Renal cortex interstitium (tissue), 11 donors: Measurements from ENCODE around the gene CNTN5. TPM values are rescaled to one million over a fixed set of nuclear protein-coding genes. Genes with fewer than 3 reads are reported as not detected.

Source experiments
- DNase-seq, 11 donors: peaks; one replicate each; pipeline ENCODE4 v3.0.0-alpha.2; 2013; ENCODE audit warnings: low read depth in 9 of 11, low spot score in 4 of 11; ENCODE audit errors: extremely low read depth in 1 of 11
- polyA plus RNA-seq, 3 donors: library from polyadenylated mRNA; unstranded; fragments of 120-200 nt; gene quantifications; one replicate each; pipeline ENCODE4 v1.2.1, GENCODE V29; 2013; ENCODE audit not compliant: insufficient read length in 3 of 3

CNTN5 gene
- polyA plus RNA-seq, 3 donors = 19.5 to 24.5 (median 20.4) TPM

- DNase-seq = no peak
Observed at GRCh38 chr11:100367892-100368291, 1347.1 kb downstream of the CNTN5 start.

GRCh38 chr11:100383357-100383865 lies 1362.7 kb downstream of the CNTN5 start:
- DNase-seq = no peak

GRCh38 chr11:100396266-100396665 lies 1375.5 kb downstream of the CNTN5 start:
- DNase-seq = peak in 4 of 11 donors; percentile 4 to 23 (median 12)

GRCh38 chr11:100397401-100397800 lies 1376.7 kb downstream of the CNTN5 start:
- no peak for DNase-seq

GRCh38 chr11:100403816-100404215 lies 1383.1 kb downstream of the CNTN5 start:
- DNase-seq = no peak

GRCh38 chr11:100404907-100405306 lies 1384.2 kb downstream of the CNTN5 start:
- DNase-seq = no peak
